ENCODE data around the gene ENTHD1.

Gene ENTHD1

GRCh38 chr22:39925909-39926679, 32.5 kb upstream of the ENTHD1 start:
- Histone ChIP-seq H3K9ac (ENCODE audit: low read length) (no peak overlapping the region), H3K4me3 (ENCODE audit: low read depth, low read length, poor library complexity, severe bottlenecking) (no peak overlapping the region), H3K4me1 (ENCODE audit: insufficient read depth, low read length, severe bottlenecking) (no peaks in the 10 kb centered on the region), H3K27me3 (ENCODE audit: insufficient read depth, low read length) (no peaks in the 10 kb centered on the region), H3K4me2 (ENCODE audit: low read length) (no peak overlapping the region), H3K9me2 (ENCODE audit: low read depth, low read length) (no peaks in the 10 kb centered on the region), H3K27ac (ENCODE audit: low read depth, low read length, poor library complexity, severe bottlenecking) (no peak overlapping the region), H2AFZ (ENCODE audit: low read length) (no peak overlapping the region), H3F3A (ENCODE audit: insufficient read depth, low read length) (no peaks in the 10 kb centered on the region), H3K9me3 (ENCODE audit: low read length) (no peaks in the 10 kb centered on the region), H3K79me2 (ENCODE audit: insufficient read depth, low read length) (no peaks in the 10 kb centered on the region), H4K20me1 (ENCODE audit: insufficient read depth, low read length) (no peaks in the 10 kb centered on the region), H3K36me3 (ENCODE audit: insufficient read depth, low read length) (no peaks in the 10 kb centered on the region)
- TF ChIP-seq CTCF (IDR thresholded peaks at IDR 0.05; ENCODE audit: low read length) (no peak), EZH2 (IDR thresholded peaks at IDR 0.05; ENCODE audit: borderline replicate concordance, low read length) (no peak)

- Histone ChIP-seq H3K9me3 (ENCODE audit: low read length) (no peaks in the 10 kb centered on the region), H3F3A (ENCODE audit: insufficient read depth, low read length) (no peaks in the 10 kb centered on the region), H3K27me3 (ENCODE audit: insufficient read depth, low read length) (no peaks in the 10 kb centered on the region), H3K4me3 (ENCODE audit: low read depth, low read length, poor library complexity, severe bottlenecking) (no peak overlapping the region), H3K4me2 (ENCODE audit: low read length) (no peak overlapping the region), H3K27ac (ENCODE audit: low read depth, low read length, poor library complexity, severe bottlenecking) (no peak overlapping the region), H3K9me2 (ENCODE audit: low read depth, low read length) (no peaks in the 10 kb centered on the region), H3K9ac (ENCODE audit: low read length) (no peak overlapping the region), H3K79me2 (ENCODE audit: insufficient read depth, low read length) (no peaks in the 10 kb centered on the region), H3K4me1 (ENCODE audit: insufficient read depth, low read length, severe bottlenecking) (no peaks in the 10 kb centered on the region), H3K36me3 (ENCODE audit: insufficient read depth, low read length) (no peaks in the 10 kb centered on the region), H4K20me1 (ENCODE audit: insufficient read depth, low read length) (no peaks in the 10 kb centered on the region), H2AFZ (ENCODE audit: low read length) (no peak overlapping the region)
- TF ChIP-seq EZH2 (IDR thresholded peaks at IDR 0.05; ENCODE audit: borderline replicate concordance, low read length) (no peak), CTCF (IDR thresholded peaks at IDR 0.05; ENCODE audit: low read length) (no peak)
These were observed 31.7 kb upstream of the ENTHD1 start for GRCh38 chr22:39925273-39925672.

- Histone ChIP-seq H3K36me3 (ENCODE audit: insufficient read depth, low read length) (no peaks in the 10 kb centered on the region), H3K9me3 (ENCODE audit: low read length) (no peaks in the 10 kb centered on the region), H3K4me1 (ENCODE audit: insufficient read depth, low read length, severe bottlenecking) (no peaks in the 10 kb centered on the region), H3K9me2 (ENCODE audit: low read depth, low read length) (no peaks in the 10 kb centered on the region), H3K27ac (ENCODE audit: low read depth, low read length, poor library complexity, severe bottlenecking) (no peak overlapping the region), H3K4me2 (ENCODE audit: low read length) (no peak overlapping the region), H2AFZ (ENCODE audit: low read length) (no peak overlapping the region), H3K27me3 (ENCODE audit: insufficient read depth, low read length) (no peaks in the 10 kb centered on the region), H3F3A (ENCODE audit: insufficient read depth, low read length) (no peaks in the 10 kb centered on the region), H4K20me1 (ENCODE audit: insufficient read depth, low read length) (no peaks in the 10 kb centered on the region), H3K4me3 (ENCODE audit: low read depth, low read length, poor library complexity, severe bottlenecking) (no peak overlapping the region), H3K9ac (ENCODE audit: low read length) (no peak overlapping the region), H3K79me2 (ENCODE audit: insufficient read depth, low read length) (no peaks in the 10 kb centered on the region)
- TF ChIP-seq CTCF (IDR thresholded peaks at IDR 0.05; ENCODE audit: low read length) (no peak), EZH2 (IDR thresholded peaks at IDR 0.05; ENCODE audit: borderline replicate concordance, low read length) (no peak)
These were observed 30.7 kb upstream of the ENTHD1 start for GRCh38 chr22:39924286-39924685.
